HepG2 (cell line): Measurements from ENCODE around the gene RIN3. TPM values are rescaled to one million over a fixed set of nuclear protein-coding genes. Genes with fewer than 3 reads are reported as not detected.

Experiments used
- ATAC-seq: fragments of 200-7000 bp; cut with Tn5 transposase; 3 replicates; pipeline ENCODE4 v1.9.1; 2020; ENCODE audit warnings: mild to moderate bottlenecking, moderate library complexity
- BruUV-seq: library from RNA; stranded (reverse); fragments of 400-500 nt; replicated peaks from 2 replicates; lab custom pipeline; 2021; lab: Mats Ljungman, UMichigan
- CTCF ChIA-PET: fragments of 300-600 bp; formaldehyde crosslinking; extraction: SDS; loops from one replicate; lab custom pipeline; 2021; ENCODE audit warnings: low total read pairs, inconsistent platforms, low intra/inter-chr PET ratio; lab: Yijun Ruan, JAX
- POLR2A ChIA-PET: fragments of 350-600 bp; sonication (Branson Sonifier 250); formaldehyde crosslinking; loops from one replicate; lab custom pipeline; 2020; ENCODE audit warnings: antibody characterized with exemption, inconsistent platforms; lab: Yijun Ruan, JAX
- DNase-seq: peaks from one replicate; pipeline ENCODE4 v3.0.0-alpha.2; 2015; ENCODE audit warnings: low spot score
- FAIRE-seq: peaks from 3 replicates; lab custom pipeline; 2011; peaks lifted over from hg19 to GRCh38; lab: Jason Lieb, UNC
- H2AFZ ChIP-seq: one replicate; pipeline ENCODE4 v1.6.1; 2011; ENCODE audit warnings: low read length, inconsistent platforms
- H3K27ac ChIP-seq: fragments of 300-600 bp; 3 replicates; pipeline ENCODE4 v1.8.0; 2011; ENCODE audit warnings: mixed run types, mild to moderate bottlenecking, mixed read lengths, low read length, inconsistent platforms; ENCODE audit not compliant: insufficient read depth; ENCODE audit errors: extremely low read length
- H3K27me3 ChIP-seq, 2 experiments: fragments of 200-600 bp in 1 of 2; 2 replicates in 1 of 2; 3 replicates in 1 of 2; pipeline versions ENCODE4 v1.6.0 to v1.8.0; 2011; ENCODE audit warnings: low read length in 2 of 2, mild to moderate bottlenecking in 2 of 2, moderate library complexity in 2 of 2, inconsistent platforms in 1 of 2; ENCODE audit not compliant: insufficient read depth in 2 of 2, control insufficient read depth in 1 of 2
- H3K36me3 ChIP-seq, 2 experiments: fragments of 200-600 bp in 1 of 2; replicated peaks in 1 of 2; 2 replicates in 1 of 2; 3 replicates in 1 of 2; pipeline versions ENCODE4 v1.5.1 to v1.8.0; 2011; ENCODE audit warnings: low read length in 2 of 2, inconsistent platforms in 1 of 2; ENCODE audit not compliant: insufficient read depth in 2 of 2, control insufficient read depth in 1 of 2
- H3K4me1 ChIP-seq: 2 replicates; pipeline ENCODE4 v1.5.1; 2012; ENCODE audit warnings: low read length, inconsistent platforms; ENCODE audit not compliant: insufficient read depth
- H3K4me2 ChIP-seq: 2 replicates; pipeline ENCODE4 v1.6.0; 2011; ENCODE audit warnings: low read depth, low read length, inconsistent platforms
- H3K4me3 ChIP-seq, 3 experiments: fragments of 200-600 bp in 1 of 3; sonication (generic), shearing (Covaris generic) in 1 of 3; replicated peaks in 1 of 3; 2 replicates each; pipeline ENCODE4 v1.5.1; 2011 to 2016; ENCODE audit warnings: low read length in 3 of 3, inconsistent platforms in 2 of 3, low read depth in 2 of 3, mild to moderate bottlenecking in 2 of 3, control low read depth in 1 of 3, mixed read lengths in 1 of 3; ENCODE audit not compliant: insufficient read depth in 1 of 3
- H3K79me2 ChIP-seq: one replicate; pipeline ENCODE4 v1.6.1; 2011; ENCODE audit warnings: low read length, inconsistent platforms; ENCODE audit not compliant: insufficient read depth
- H3K9ac ChIP-seq: 2 replicates; pipeline ENCODE4 v1.6.0; 2011; ENCODE audit warnings: mild to moderate bottlenecking, low read depth, low read length, inconsistent platforms; ENCODE audit not compliant: insufficient read depth
- H3K9me3 ChIP-seq: 2 replicates; pipeline ENCODE4 v1.5.1; 2012; ENCODE audit warnings: mild to moderate bottlenecking, low read length
- H4K20me1 ChIP-seq: 2 replicates; pipeline ENCODE4 v1.6.0; 2011; ENCODE audit warnings: inconsistent platforms, mild to moderate bottlenecking, low read length, moderate library complexity; ENCODE audit not compliant: insufficient read depth
- FOXJ3 ChIP-seq: sonication (generic); formaldehyde crosslinking; IDR thresholded peaks from 2 replicates; pipeline ENCODE4 v1.4.0; 2020; ENCODE audit warnings: missing genetic modification reagents, mild to moderate bottlenecking, borderline replicate concordance
- KLF15 ChIP-seq: sonication (generic); formaldehyde crosslinking; IDR thresholded peaks from 2 replicates; pipeline ENCODE4 v1.8.1; 2023; ENCODE audit warnings: borderline replicate concordance, mild to moderate bottlenecking, inconsistent platforms, missing genetic modification reagents, mixed read lengths
- MAZ ChIP-seq, 2 experiments: sonication (generic) in 1 of 2; formaldehyde crosslinking in 1 of 2; IDR thresholded peaks; 2 replicates each; pipeline versions ENCODE4 v1.5.0 to v1.6.1; 2012 to 2020; ENCODE audit warnings: low read depth in 2 of 2, mild to moderate bottlenecking in 2 of 2, borderline replicate concordance in 1 of 2, improper control_type of control experiment in 1 of 2, low read length in 1 of 2, missing genetic modification reagents in 1 of 2, moderate library complexity in 1 of 2
- NCOA1 ChIP-seq: sonication (generic); formaldehyde crosslinking; IDR thresholded peaks from 2 replicates; pipeline ENCODE4 v1.9.0; 2021; ENCODE audit warnings: missing genetic modification reagents
- RAD21 ChIP-seq: fragments of 450-650 bp; formaldehyde crosslinking; IDR thresholded peaks from 2 replicates; pipeline ENCODE4 v1.5.0; 2020; ENCODE audit warnings: mild to moderate bottlenecking
- SP140L ChIP-seq: sonication (generic); formaldehyde crosslinking; IDR thresholded peaks from 2 replicates; pipeline ENCODE4 v1.4.0; 2020; ENCODE audit warnings: missing genetic modification reagents, borderline replicate concordance
- ZNF605 ChIP-seq: sonication (generic); formaldehyde crosslinking; IDR thresholded peaks from 2 replicates; pipeline ENCODE4 v1.8.0; 2022; ENCODE audit warnings: mild to moderate bottlenecking, missing genetic modification reagents
- ZNF713 ChIP-seq: sonication (generic); formaldehyde crosslinking; IDR thresholded peaks from 2 replicates; pipeline ENCODE4 v1.4.0; 2020; ENCODE audit warnings: mild to moderate bottlenecking, missing genetic modification reagents
- WGBS: methylation state at CpG from one replicate; pipeline ENCODE4 v1.1.6; 2017; ENCODE audit warnings: low lambda C conversion rate; 5-methylcytosine and 5-hydroxymethylcytosine counted together
- in situ Hi-C: cut with HindIII; loops from 2 replicates; pipeline ENCODE4 v1.10.0; 2017; ENCODE audit warnings: low pct_unique_long_range_greater_than_20kb; ENCODE audit not compliant: extremely low pct_ligation_motif_present
- intact Hi-C: fragments of 100-400 bp; cut with micrococcal nuclease; formaldehyde crosslinking; loops from one replicate; pipeline ENCODE4 v1.10.0; 2022; ENCODE audit not compliant: unreplicated experiment
- polyA plus RNA-seq, 8 experiments: library from polyadenylated mRNA; depleted of rRNA in 3 of 8; stranded (reverse) in 7 of 8; unstranded in 1 of 8; fragments of >200 nt; fragmentation: Illumina TruSeq in 4 of 8; extraction: Trizol in 4 of 8; gene quantifications; 2 replicates each; pipeline versions ENCODE4 v1.2.1 to v1.2.3, GENCODE V29; 2011 to 2016; ENCODE audit warnings: low read depth in 4 of 8, missing spikeins in 1 of 8, mixed read lengths in 1 of 8; ENCODE audit not compliant: insufficient read depth in 1 of 8
- total RNA-seq, 5 experiments: library from RNA; depleted of rRNA; stranded (reverse); fragments of >200 nt; fragmentation: Illumina TruSeq; extraction: Trizol; gene quantifications; 2 replicates each; pipeline ENCODE4 v1.2.3, GENCODE V29; 2016; ENCODE audit warnings: low read depth in 1 of 5
- TF ChIP-seq, protein P1 (sequence below): sonication (generic); formaldehyde crosslinking; IDR thresholded peaks from 2 replicates; pipeline ENCODE4 v1.4.0; 2020; ENCODE audit warnings: missing genetic modification reagents, mild to moderate bottlenecking, borderline replicate concordance
- TF ChIP-seq, protein P2 (sequence below): fragments of 450-650 bp; IDR thresholded peaks from 2 replicates; pipeline ENCODE4 v1.6.1; 2017; ENCODE audit warnings: mild to moderate bottlenecking
- TF ChIP-seq, protein P3 (sequence below): sonication (generic); formaldehyde crosslinking; IDR thresholded peaks from 2 replicates; pipeline ENCODE4 v1.4.0; 2020; ENCODE audit warnings: low read depth, mild to moderate bottlenecking, missing genetic modification reagents
- TF ChIP-seq, protein P4 (sequence below): sonication (generic); formaldehyde crosslinking; IDR thresholded peaks from 2 replicates; pipeline ENCODE4 v1.8.1; 2023; ENCODE audit warnings: mild to moderate bottlenecking, missing genetic modification reagents

The RIN3 gene
- total and polyA plus RNA-seq, 2 of the 13 experiments (the other 11 are each of a cell fraction or from before 2014, with no cell fraction given) = 2.3 to 3.6 TPM

DNA sequence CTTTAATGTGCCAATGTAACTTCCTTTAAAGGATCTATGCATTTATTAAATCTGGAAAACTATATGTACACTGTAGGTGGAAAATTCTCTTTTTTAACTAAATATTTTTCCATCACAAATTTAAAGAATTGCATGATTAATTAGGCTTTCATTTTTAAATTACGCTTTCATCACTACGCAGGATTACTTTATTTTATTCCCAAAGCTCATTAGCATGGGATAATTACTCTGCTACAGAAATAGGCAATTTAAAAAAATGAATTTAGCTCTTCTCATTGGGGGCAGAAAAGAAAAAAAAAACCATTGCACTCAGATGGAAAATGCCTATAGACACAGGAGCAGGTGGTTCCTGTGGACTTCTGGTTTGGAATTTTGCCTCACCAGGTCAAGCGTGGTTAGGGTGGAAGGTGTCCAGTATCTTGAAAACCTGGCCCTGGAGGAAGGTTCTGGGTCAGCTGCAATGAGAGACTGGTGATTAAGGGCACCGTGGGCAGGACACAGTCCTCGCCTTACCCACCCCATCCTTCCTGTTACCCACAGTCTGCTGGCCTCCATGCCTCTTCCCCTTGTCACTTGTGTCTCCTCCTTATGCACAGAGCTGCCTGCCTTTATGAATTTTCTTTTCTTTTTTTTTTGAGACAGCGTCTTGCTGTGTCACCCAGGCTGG is 17.3 kb upstream of the RIN3 start (continued):
- TF ChIP-seq, protein P1, sequence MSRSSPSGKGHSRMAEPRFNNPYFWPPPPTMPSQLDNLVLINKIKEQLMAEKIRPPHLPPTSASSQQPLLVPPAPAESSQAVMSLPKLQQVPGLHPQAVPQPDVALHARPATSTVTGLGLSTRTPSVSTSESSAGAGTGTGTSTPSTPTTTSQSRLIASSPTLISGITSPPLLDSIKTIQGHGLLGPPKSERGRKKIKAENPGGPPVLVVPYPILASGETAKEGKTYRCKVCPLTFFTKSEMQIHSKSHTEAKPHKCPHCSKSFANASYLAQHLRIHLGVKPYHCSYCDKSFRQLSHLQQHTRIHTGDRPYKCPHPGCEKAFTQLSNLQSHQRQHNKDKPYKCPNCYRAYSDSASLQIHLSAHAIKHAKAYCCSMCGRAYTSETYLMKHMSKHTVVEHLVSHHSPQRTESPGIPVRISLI = no peak
- TF ChIP-seq, protein P2, sequence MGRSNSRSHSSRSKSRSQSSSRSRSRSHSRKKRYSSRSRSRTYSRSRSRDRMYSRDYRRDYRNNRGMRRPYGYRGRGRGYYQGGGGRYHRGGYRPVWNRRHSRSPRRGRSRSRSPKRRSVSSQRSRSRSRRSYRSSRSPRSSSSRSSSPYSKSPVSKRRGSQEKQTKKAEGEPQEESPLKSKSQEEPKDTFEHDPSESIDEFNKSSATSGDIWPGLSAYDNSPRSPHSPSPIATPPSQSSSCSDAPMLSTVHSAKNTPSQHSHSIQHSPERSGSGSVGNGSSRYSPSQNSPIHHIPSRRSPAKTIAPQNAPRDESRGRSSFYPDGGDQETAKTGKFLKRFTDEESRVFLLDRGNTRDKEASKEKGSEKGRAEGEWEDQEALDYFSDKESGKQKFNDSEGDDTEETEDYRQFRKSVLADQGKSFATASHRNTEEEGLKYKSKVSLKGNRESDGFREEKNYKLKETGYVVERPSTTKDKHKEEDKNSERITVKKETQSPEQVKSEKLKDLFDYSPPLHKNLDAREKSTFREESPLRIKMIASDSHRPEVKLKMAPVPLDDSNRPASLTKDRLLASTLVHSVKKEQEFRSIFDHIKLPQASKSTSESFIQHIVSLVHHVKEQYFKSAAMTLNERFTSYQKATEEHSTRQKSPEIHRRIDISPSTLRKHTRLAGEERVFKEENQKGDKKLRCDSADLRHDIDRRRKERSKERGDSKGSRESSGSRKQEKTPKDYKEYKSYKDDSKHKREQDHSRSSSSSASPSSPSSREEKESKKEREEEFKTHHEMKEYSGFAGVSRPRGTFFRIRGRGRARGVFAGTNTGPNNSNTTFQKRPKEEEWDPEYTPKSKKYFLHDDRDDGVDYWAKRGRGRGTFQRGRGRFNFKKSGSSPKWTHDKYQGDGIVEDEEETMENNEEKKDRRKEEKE = no peak
- TF ChIP-seq SP140L (CRISPR knock-in tag) = no peak
- TF ChIP-seq FOXJ3 (CRISPR knock-in tag) = no peak
- TF ChIP-seq, protein P3, sequence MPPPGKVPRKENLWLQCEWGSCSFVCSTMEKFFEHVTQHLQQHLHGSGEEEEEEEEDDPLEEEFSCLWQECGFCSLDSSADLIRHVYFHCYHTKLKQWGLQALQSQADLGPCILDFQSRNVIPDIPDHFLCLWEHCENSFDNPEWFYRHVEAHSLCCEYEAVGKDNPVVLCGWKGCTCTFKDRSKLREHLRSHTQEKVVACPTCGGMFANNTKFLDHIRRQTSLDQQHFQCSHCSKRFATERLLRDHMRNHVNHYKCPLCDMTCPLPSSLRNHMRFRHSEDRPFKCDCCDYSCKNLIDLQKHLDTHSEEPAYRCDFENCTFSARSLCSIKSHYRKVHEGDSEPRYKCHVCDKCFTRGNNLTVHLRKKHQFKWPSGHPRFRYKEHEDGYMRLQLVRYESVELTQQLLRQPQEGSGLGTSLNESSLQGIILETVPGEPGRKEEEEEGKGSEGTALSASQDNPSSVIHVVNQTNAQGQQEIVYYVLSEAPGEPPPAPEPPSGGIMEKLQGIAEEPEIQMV (CRISPR knock-in tag) = no peak

DNA sequence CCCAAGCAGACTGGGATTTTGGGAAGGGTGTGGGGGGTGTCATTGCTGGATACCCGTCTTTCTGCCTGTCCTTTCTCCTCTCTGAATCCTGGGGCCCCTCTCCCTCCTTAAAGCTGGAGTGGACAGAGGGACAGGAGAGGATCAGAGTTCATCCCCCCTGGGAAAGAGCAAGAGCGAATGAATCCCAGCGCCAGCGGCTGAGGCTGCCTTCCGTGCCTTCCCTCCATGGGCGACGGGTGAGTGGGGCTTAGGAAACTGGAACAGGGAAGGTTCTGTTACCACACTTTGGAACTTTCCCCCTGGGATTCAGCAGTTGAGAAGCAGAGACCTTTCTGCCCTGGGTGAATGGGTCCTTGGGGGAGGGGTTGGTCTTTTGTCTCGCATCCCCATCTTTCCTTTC is 16.2 kb upstream of the RIN3 start:
- Histone ChIP-seq H3K9ac (no peak overlapping the region), H3K4me1 (peaks cover 37% of the 10 kb centered on the region), H3K27ac (no peak overlapping the region), H3K27me3 (peaks cover 0 to 7% of the 10 kb centered on the region in 2 experiments; a peak in 2 of 5 replicates), H3K9me3 (no peaks in the 10 kb centered on the region), H3K79me2 (no peaks in the 10 kb centered on the region), H3K36me3 (no peaks in the 10 kb centered on the region), H2AFZ (no peak overlapping the region), H3K4me2 (peak overlapping the region; percentile 40; the same call in 1 of the 2 replicates), H4K20me1 (no peaks in the 10 kb centered on the region), H3K4me3 (peak overlapping the region in 1 of 3 experiments; percentile 17; a peak in 1 of 6 replicates)
- ChIA-PET POLR2A (no interaction called here), CTCF (no interaction called here)
- no peak for TF ChIP-seq NCOA1 (CRISPR knock-in tag)
- TF ChIP-seq KLF15 (CRISPR knock-in tag) = no peak
- TF ChIP-seq RAD21 = no peak
- no peak for TF ChIP-seq ZNF605 (CRISPR knock-in tag)
- TF ChIP-seq, protein P4, sequence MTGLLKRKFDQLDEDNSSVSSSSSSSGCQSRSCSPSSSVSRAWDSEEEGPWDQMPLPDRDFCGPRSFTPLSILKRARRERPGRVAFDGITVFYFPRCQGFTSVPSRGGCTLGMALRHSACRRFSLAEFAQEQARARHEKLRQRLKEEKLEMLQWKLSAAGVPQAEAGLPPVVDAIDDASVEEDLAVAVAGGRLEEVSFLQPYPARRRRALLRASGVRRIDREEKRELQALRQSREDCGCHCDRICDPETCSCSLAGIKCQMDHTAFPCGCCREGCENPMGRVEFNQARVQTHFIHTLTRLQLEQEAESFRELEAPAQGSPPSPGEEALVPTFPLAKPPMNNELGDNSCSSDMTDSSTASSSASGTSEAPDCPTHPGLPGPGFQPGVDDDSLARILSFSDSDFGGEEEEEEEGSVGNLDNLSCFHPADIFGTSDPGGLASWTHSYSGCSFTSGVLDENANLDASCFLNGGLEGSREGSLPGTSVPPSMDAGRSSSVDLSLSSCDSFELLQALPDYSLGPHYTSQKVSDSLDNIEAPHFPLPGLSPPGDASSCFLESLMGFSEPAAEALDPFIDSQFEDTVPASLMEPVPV (CRISPR knock-in tag) = no peak
- TF ChIP-seq MAZ (IDR thresholded peaks at IDR 0.05; ENCODE audit: borderline replicate concordance, low read depth, low read length) = no peak
- TF ChIP-seq MAZ (CRISPR knock-in tag; IDR thresholded peaks at IDR 0.05; ENCODE audit: low read depth) = 0 out of 2 replicates have a peak, but pooled peaks have one; percentile 25
- no peak for TF ChIP-seq ZNF713 (CRISPR knock-in tag)
- no TSS peak for BruUV-seq
- intact Hi-C loops = no loop called here
- in situ Hi-C loops = no loop called here
- DNase-seq (no peak), ATAC-seq (0 out of 3 replicates have a peak, but pooled peaks have one; percentile 16), FAIRE-seq (no peak)
- WGBS = 5% methylated on average over 7 of the region's 8 CpGs
